Mesendoderm (in vitro differentiated cells): ENCODE data around the gene MACROH2A2.
"Not testable (repeated sequence)": the region's sequence is repeated elsewhere in the genome, so short reads cannot be mapped to it uniquely, and the experiment has no call there.

Experiments used
- DNase-seq: peaks from one replicate; pipeline ENCODE4 v3.0.0; 2013
- H2AK5ac ChIP-seq: 2 replicates; pipeline ENCODE4 v1.6.1; 2013; ENCODE audit warnings: low read length, inconsistent platforms
- H2BK120ac ChIP-seq: 2 replicates; pipeline ENCODE4 v1.6.1; 2013; ENCODE audit warnings: low read depth, mild to moderate bottlenecking, low read length, moderate library complexity, mixed read lengths
- H2BK15ac ChIP-seq: replicated peaks from 2 replicates; pipeline ENCODE4 v1.6.1; 2013; ENCODE audit warnings: low read depth, mild to moderate bottlenecking, moderate library complexity
- H2BK5ac ChIP-seq: 2 replicates; pipeline ENCODE4 v1.6.1; 2013; ENCODE audit warnings: low read length, inconsistent platforms
- H3K18ac ChIP-seq: 2 replicates; pipeline ENCODE4 v1.6.1; 2013; ENCODE audit warnings: mild to moderate bottlenecking, low read length, mixed read lengths
- H3K23ac ChIP-seq: one replicate; pipeline ENCODE4 v1.6.1; 2013; ENCODE audit warnings: low read length
- H3K27ac ChIP-seq: 2 replicates; pipeline ENCODE4 v1.5.1; 2013; ENCODE audit warnings: low read depth, mild to moderate bottlenecking, inconsistent platforms, low read length, moderate library complexity
- H3K27me3 ChIP-seq: 2 replicates; pipeline ENCODE4 v1.6.1; 2013; ENCODE audit warnings: low read length, control low read depth, mild to moderate bottlenecking, inconsistent platforms; ENCODE audit not compliant: insufficient read depth, poor library complexity
- H3K36me3 ChIP-seq: 2 replicates; pipeline ENCODE4 v1.6.1; 2013; ENCODE audit warnings: low read length, inconsistent platforms; ENCODE audit not compliant: control insufficient read depth, insufficient read depth
- H3K4ac ChIP-seq: one replicate; pipeline ENCODE4 v1.6.1; 2013; ENCODE audit warnings: low read depth, mild to moderate bottlenecking, low read length, moderate library complexity
- H3K4me1 ChIP-seq: 2 replicates; pipeline ENCODE4 v1.6.1; 2013; ENCODE audit warnings: low read depth, low read length, inconsistent platforms; ENCODE audit not compliant: control insufficient read depth
- H3K4me2 ChIP-seq: 2 replicates; pipeline ENCODE4 v1.6.1; 2013; ENCODE audit warnings: low read length
- H3K4me3 ChIP-seq: 2 replicates; pipeline ENCODE4 v1.5.1; 2013; ENCODE audit warnings: mild to moderate bottlenecking, low read length
- H3K56ac ChIP-seq: one replicate; pipeline ENCODE4 v1.6.1; 2013; ENCODE audit warnings: low read length
- H3K79me1 ChIP-seq: 2 replicates; pipeline ENCODE4 v1.6.1; 2013; ENCODE audit warnings: low read length, inconsistent platforms
- H3K79me2 ChIP-seq: 2 replicates; pipeline ENCODE4 v1.6.1; 2013; ENCODE audit warnings: mild to moderate bottlenecking, low read length; ENCODE audit not compliant: control insufficient read depth, insufficient read depth
- H3K9ac ChIP-seq: 2 replicates; pipeline ENCODE4 v1.6.1; 2013; ENCODE audit warnings: low read length, inconsistent platforms
- H4K5ac ChIP-seq: one replicate; pipeline ENCODE4 v1.6.1; 2013; ENCODE audit warnings: low read length
- H4K8ac ChIP-seq: one replicate; pipeline ENCODE4 v1.6.1; 2013; ENCODE audit warnings: low read depth, mild to moderate bottlenecking, control low read depth, low read length, moderate library complexity
- WGBS: extraction: QIAGEN DNeasy Blood & Tissue Kit; methylation state at CpG from one replicate; pipeline ENCODE4 v1.1.7; 2013; ENCODE audit warnings: low lambda C conversion rate, missing lambda C conversion rate; ENCODE audit not compliant: insufficient coverage; ENCODE audit errors: extremely low coverage; 5-methylcytosine and 5-hydroxymethylcytosine counted together

The MACROH2A2 gene

GRCh38 chr10:70096705-70097420 is 44.2 kb downstream of the MACROH2A2 start:
- Histone ChIP-seq H3K27me3 (no peaks in the 10 kb centered on the region), H3K4ac (no peak overlapping the region), H3K4me1 (no peaks in the 10 kb centered on the region), H3K79me1 (no peaks in the 10 kb centered on the region), H3K4me3 (no peak overlapping the region), H3K56ac (no peak overlapping the region), H4K5ac (no peak overlapping the region), H2AK5ac (no peak overlapping the region), H2BK120ac (no peak overlapping the region), H3K9ac (no peak overlapping the region), H3K36me3 (peaks cover 4% of the 10 kb centered on the region), H3K18ac (no peak overlapping the region), H3K4me2 (no peak overlapping the region), H2BK5ac (no peak overlapping the region), H3K79me2 (no peaks in the 10 kb centered on the region), H3K27ac (no peak overlapping the region), H4K8ac (no peak overlapping the region), H2BK15ac (no peak overlapping the region), H3K23ac (no peak overlapping the region)
- no CpG with 5 or more reads among the region's 5 CpGs for WGBS
- peak; percentile 48 for DNase-seq

- Histone ChIP-seq H3K27ac (no peak overlapping the region), H3K9ac (no peak overlapping the region), H2BK120ac (no peak overlapping the region), H3K4ac (no peak overlapping the region), H3K18ac (no peak overlapping the region), H4K8ac (no peak overlapping the region), H3K79me2 (no peaks in the 10 kb centered on the region), H2BK15ac (no peak overlapping the region), H3K4me2 (no peak overlapping the region), H3K27me3 (no peaks in the 10 kb centered on the region), H2BK5ac (no peak overlapping the region), H2AK5ac (no peak overlapping the region), H3K36me3 (peaks cover 4% of the 10 kb centered on the region), H3K4me1 (no peaks in the 10 kb centered on the region), H3K79me1 (no peaks in the 10 kb centered on the region), H3K23ac (no peak overlapping the region), H3K4me3 (no peak overlapping the region), H3K56ac (no peak overlapping the region), H4K5ac (no peak overlapping the region)
- no peak for DNase-seq
Measured at GRCh38 chr10:70097459-70097858, 44.8 kb downstream of the MACROH2A2 start.

GRCh38 chr10:70098271-70098670 is 45.6 kb downstream of the MACROH2A2 start:
- no peaks in the 10 kb centered on the region for H3K27me3 ChIP-seq
- H4K8ac ChIP-seq: no peak overlapping the region
- H2BK120ac ChIP-seq: no peak overlapping the region
- H3K9ac ChIP-seq: no peak overlapping the region
- no peak overlapping the region for H3K18ac ChIP-seq
- no peak for DNase-seq
- no peak overlapping the region for H3K27ac ChIP-seq
- no CpG with 5 or more reads among the region's 3 CpGs for WGBS
- no peaks in the 10 kb centered on the region for H3K79me1 ChIP-seq
- H2BK15ac ChIP-seq: no peak overlapping the region
- H3K4me3 ChIP-seq: no peak overlapping the region
- peaks cover 4% of the 10 kb centered on the region for H3K36me3 ChIP-seq
- H3K79me2 ChIP-seq: no peaks in the 10 kb centered on the region
- no peak overlapping the region for H2AK5ac ChIP-seq
- H3K23ac ChIP-seq: no peak overlapping the region
- H4K5ac ChIP-seq: no peak overlapping the region
- H3K4ac ChIP-seq: no peak overlapping the region
- no peak overlapping the region for H2BK5ac ChIP-seq
- H3K4me2 ChIP-seq: no peak overlapping the region
- no peak overlapping the region for H3K56ac ChIP-seq
- H3K4me1 ChIP-seq: no peaks in the 10 kb centered on the region

- not testable (repeated sequence) for H4K5ac ChIP-seq, H3K4me1 ChIP-seq, H3K56ac ChIP-seq, H3K4ac ChIP-seq, H3K79me2 ChIP-seq, H3K79me1 ChIP-seq, H3K27me3 ChIP-seq, H2AK5ac ChIP-seq, H3K36me3 ChIP-seq, H2BK120ac ChIP-seq, H3K9ac ChIP-seq, H2BK15ac ChIP-seq, H3K23ac ChIP-seq, H3K4me2 ChIP-seq, DNase-seq, H2BK5ac ChIP-seq, H3K4me3 ChIP-seq, H3K27ac ChIP-seq, H3K18ac ChIP-seq, H4K8ac ChIP-seq
- no CpG with 5 or more reads among the region's 11 CpGs for WGBS
Measured at GRCh38 chr10:70101068-70101562, 48.5 kb downstream of the MACROH2A2 start.

GRCh38 chr10:70101668-70102067 is 49.0 kb downstream of the MACROH2A2 start:
- H2AK5ac ChIP-seq: no peak overlapping the region
- no peak overlapping the region for H3K27ac ChIP-seq
- H2BK5ac ChIP-seq: no peak overlapping the region
- no peak overlapping the region for H3K56ac ChIP-seq
- H3K4me3 ChIP-seq: no peak overlapping the region
- H4K8ac ChIP-seq: no peak overlapping the region
- H3K79me2 ChIP-seq: no peaks in the 10 kb centered on the region
- H2BK15ac ChIP-seq: no peak overlapping the region
- H3K4me2 ChIP-seq: no peak overlapping the region
- no peaks in the 10 kb centered on the region for H3K27me3 ChIP-seq
- H3K23ac ChIP-seq: no peak overlapping the region
- no peak overlapping the region for H2BK120ac ChIP-seq
- no peak overlapping the region for H4K5ac ChIP-seq
- H3K4ac ChIP-seq: no peak overlapping the region
- H3K18ac ChIP-seq: no peak overlapping the region
- WGBS: no CpG with 5 or more reads among the region's 3 CpGs
- peaks cover 3% of the 10 kb centered on the region for H3K36me3 ChIP-seq
- no peaks in the 10 kb centered on the region for H3K79me1 ChIP-seq
- no peak for DNase-seq
- H3K9ac ChIP-seq: no peak overlapping the region
- H3K4me1 ChIP-seq: no peaks in the 10 kb centered on the region
